ENCODE measurements around the gene TBC1D24. TPM values are rescaled to one million over a fixed set of nuclear protein-coding genes. Genes with fewer than 3 reads are reported as not detected.

Gene TBC1D24
- total RNA-seq, 3 donors from 2014 or later, result 8.8 to 22.0 (median 16.7) TPM

DNA sequence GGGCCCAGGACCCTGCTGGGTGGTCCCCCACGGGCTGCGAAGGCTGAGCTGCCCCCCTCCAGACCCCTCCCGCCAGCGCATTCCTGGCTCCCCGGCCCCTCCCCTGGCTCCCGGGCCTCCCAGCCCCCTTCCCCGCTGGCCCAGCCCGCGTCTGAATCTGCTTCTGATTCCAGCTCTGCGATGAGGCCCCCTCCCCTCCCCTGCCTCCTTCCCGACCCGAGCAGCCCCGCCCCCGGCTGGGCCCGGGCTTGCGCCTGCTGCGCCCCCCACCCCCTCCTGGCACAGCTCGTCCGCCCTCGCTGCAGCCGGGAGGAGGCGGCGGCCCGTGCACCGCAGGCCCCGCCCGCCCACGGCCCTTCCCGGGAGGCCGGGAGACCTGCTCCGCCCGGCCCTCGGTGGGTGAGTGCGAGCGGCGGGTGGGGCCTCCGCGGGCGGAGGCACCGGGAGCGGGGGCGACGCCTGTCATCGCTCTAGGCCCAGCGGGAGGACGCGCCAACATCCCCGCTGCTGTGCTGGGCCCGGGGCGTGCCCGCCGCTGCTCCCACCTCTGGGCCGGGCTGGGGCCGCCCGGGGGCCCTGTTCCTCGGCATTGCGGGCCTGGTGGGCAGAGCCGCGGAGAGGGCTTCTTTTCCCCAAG lies 3.8 kb upstream of the TBC1D24 start, which contains the start of gene NTN3:
Gene NTN3, plus strand, starts transcription at position 282 of the 637 bp plus-strand sequence. CDS start 405 bp downstream, outside the sequence.
- no peak for DNase-seq (ENCODE audit: low spot score in 2 of 2)
- Histone ChIP-seq H3K27ac (peak within 1 kb of the TSS in 1 of 2 donors; percentile 49), H3K4me1 (peaks cover 18 to 29% of the 10 kb centered on the region in 2 donors)

DNA sequence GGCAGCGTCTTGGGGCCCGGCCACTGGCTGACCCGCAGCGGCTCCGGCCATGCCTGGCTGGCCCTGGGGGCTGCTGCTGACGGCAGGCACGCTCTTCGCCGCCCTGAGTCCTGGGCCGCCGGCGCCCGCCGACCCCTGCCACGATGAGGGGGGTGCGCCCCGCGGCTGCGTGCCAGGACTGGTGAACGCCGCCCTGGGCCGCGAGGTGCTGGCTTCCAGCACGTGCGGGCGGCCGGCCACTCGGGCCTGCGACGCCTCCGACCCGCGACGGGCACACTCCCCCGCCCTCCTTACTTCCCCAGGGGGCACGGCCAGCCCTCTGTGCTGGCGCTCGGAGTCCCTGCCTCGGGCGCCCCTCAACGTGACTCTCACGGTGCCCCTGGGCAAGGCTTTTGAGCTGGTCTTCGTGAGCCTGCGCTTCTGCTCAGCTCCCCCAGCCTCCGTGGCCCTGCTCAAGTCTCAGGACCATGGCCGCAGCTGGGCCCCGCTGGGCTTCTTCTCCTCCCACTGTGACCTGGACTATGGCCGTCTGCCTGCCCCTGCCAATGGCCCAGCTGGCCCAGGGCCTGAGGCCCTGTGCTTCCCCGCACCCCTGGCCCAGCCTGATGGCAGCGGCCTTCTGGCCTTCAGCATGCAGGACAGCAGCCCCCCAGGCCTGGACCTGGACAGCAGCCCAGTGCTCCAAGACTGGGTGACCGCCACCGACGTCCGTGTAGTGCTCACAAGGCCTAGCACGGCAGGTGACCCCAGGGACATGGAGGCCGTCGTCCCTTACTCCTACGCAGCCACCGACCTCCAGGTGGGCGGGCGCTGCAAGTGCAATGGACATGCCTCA lies 3.1 kb upstream of the TBC1D24 start:
- DNase-seq (ENCODE audit: low spot score in 2 of 2), result no peak
- TF ChIP-seq, protein P1, sequence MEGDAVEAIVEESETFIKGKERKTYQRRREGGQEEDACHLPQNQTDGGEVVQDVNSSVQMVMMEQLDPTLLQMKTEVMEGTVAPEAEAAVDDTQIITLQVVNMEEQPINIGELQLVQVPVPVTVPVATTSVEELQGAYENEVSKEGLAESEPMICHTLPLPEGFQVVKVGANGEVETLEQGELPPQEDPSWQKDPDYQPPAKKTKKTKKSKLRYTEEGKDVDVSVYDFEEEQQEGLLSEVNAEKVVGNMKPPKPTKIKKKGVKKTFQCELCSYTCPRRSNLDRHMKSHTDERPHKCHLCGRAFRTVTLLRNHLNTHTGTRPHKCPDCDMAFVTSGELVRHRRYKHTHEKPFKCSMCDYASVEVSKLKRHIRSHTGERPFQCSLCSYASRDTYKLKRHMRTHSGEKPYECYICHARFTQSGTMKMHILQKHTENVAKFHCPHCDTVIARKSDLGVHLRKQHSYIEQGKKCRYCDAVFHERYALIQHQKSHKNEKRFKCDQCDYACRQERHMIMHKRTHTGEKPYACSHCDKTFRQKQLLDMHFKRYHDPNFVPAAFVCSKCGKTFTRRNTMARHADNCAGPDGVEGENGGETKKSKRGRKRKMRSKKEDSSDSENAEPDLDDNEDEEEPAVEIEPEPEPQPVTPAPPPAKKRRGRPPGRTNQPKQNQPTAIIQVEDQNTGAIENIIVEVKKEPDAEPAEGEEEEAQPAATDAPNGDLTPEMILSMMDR (IDR thresholded peaks at IDR 0.05), result no peak
- TF ChIP-seq POLR2AphosphoS5 (IDR thresholded peaks at IDR 0.05) (no peak), POLR2A (IDR thresholded peaks at IDR 0.05) (no peak)
- H3K27me3 ChIP-seq, result no peaks in the 10 kb centered on the region
- H3K36me3 ChIP-seq, result no peaks in the 10 kb centered on the region
- intact Hi-C loops (cut with DNase I; ENCODE audit: low total_unique reads), result no loop called here
- H3K4me1 ChIP-seq, result peaks cover 18 to 30% of the 10 kb centered on the region in 2 donors
- H3K9me3 ChIP-seq, result no peaks in the 10 kb centered on the region
- H3K27ac ChIP-seq, result peak overlapping the region in 1 of 2 donors; percentile 49
- H3K4me3 ChIP-seq, result peak overlapping the region; percentile 7 to 64 (median 41)

More for the DNA sequence above, 3.8 kb upstream of the TBC1D24 start, which contains the start of gene NTN3:
- intact Hi-C loops (cut with DNase I; ENCODE audit: low total_unique reads), result no loop called here
- Histone ChIP-seq H3K9me3 (no peaks in the 10 kb centered on the region), H3K4me3 (peak within 1 kb of the TSS; percentile 7 to 64 (median 41)), H3K27me3 (no peaks in the 10 kb centered on the region), H3K36me3 (no peaks in the 10 kb centered on the region)
- no peak for TF ChIP-seq POLR2AphosphoS5 (IDR thresholded peaks at IDR 0.05)
- TF ChIP-seq, protein P1 (IDR thresholded peaks at IDR 0.05), result no peak
- TF ChIP-seq POLR2A (IDR thresholded peaks at IDR 0.05), result no peak

DNA sequence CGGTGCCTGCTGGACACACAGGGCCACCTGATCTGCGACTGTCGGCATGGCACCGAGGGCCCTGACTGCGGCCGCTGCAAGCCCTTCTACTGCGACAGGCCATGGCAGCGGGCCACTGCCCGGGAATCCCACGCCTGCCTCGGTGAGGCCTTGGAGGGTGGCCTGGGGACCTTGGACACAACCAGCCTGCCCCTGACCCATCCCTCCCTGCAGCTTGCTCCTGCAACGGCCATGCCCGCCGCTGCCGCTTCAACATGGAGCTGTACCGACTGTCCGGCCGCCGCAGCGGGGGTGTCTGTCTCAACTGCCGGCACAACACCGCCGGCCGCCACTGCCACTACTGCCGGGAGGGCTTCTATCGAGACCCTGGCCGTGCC lies 2.5 kb upstream of the TBC1D24 start:
- Histone ChIP-seq H3K4me1 (peaks cover 18 to 30% of the 10 kb centered on the region in 2 donors), H3K27me3 (no peaks in the 10 kb centered on the region), H3K9me3 (no peaks in the 10 kb centered on the region), H3K36me3 (no peaks in the 10 kb centered on the region), H3K27ac (no peak overlapping the region), H3K4me3 (no peak overlapping the region)
- DNase-seq (ENCODE audit: low spot score in 2 of 2), result no peak
- TF ChIP-seq POLR2AphosphoS5 (IDR thresholded peaks at IDR 0.05) (no peak), POLR2A (IDR thresholded peaks at IDR 0.05) (no peak)
- TF ChIP-seq, protein P1 (IDR thresholded peaks at IDR 0.05), result no peak
- intact Hi-C loops (cut with DNase I; ENCODE audit: low total_unique reads), result no loop called here

DNA sequence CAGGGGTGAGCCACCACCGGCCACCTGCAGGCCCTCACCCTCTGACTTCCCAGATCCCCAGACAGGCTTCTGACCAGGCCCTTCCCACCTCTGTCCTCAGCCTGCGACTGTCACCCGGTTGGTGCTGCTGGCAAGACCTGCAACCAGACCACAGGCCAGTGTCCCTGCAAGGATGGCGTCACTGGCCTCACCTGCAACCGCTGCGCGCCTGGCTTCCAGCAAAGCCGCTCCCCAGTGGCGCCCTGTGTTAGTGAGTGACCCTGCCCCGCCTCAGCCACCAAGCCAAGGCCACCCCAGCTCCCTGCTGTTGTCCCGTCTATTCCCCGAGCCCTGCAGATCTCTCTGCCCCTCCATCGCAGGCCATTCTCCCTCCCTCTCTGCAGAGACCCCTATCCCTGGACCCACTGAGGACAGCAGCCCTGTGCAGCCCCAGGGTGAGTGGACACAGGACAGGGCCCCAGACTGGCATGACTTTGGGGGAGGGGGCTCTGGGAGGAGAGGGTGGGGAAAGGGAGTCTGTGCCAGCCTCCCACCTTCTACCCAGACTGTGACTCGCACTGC lies 2.0 kb upstream of the TBC1D24 start:
- H3K4me3 ChIP-seq, result no peak overlapping the region
- H3K4me1 ChIP-seq, result peaks cover 18 to 30% of the 10 kb centered on the region in 2 donors
- intact Hi-C loops (cut with DNase I; ENCODE audit: low total_unique reads), result no loop called here
- H3K9me3 ChIP-seq, result no peaks in the 10 kb centered on the region
- no peaks in the 10 kb centered on the region for H3K36me3 ChIP-seq
- H3K27me3 ChIP-seq, result no peaks in the 10 kb centered on the region
- TF ChIP-seq POLR2AphosphoS5 (IDR thresholded peaks at IDR 0.05) (no peak), POLR2A (IDR thresholded peaks at IDR 0.05) (no peak)
- TF ChIP-seq, protein P1 (IDR thresholded peaks at IDR 0.05), result no peak
- DNase-seq (ENCODE audit: low spot score in 2 of 2), result no peak
- H3K27ac ChIP-seq, result no peak overlapping the region

All from breast epithelium (tissue), 4 donors.